K562 (cell line): ENCODE results near the gene CNP. TPM values are rescaled to one million over a fixed set of nuclear protein-coding genes. Genes with fewer than 3 reads are reported as not detected.

Experiments
- ATAC-seq: fragments of 200-7000 bp; cut with Tn5 transposase; 3 replicates; pipeline ENCODE4 v1.9.1; 2020; ENCODE audit warnings: moderate library complexity
- BruUV-seq: library from RNA; stranded (reverse); fragments of 400-500 nt; replicated peaks from 2 replicates; lab custom pipeline; 2021; lab: Mats Ljungman, UMichigan
- CTCF ChIA-PET: fragments of 300-600 bp; formaldehyde crosslinking; extraction: SDS; loops from one replicate; lab custom pipeline; 2021; ENCODE audit warnings: low intra/inter-chr PET ratio; lab: Yijun Ruan, JAX
- POLR2A ChIA-PET: fragments of 300-600, 350-650 bp; sonication (Branson Sonifier 250); formaldehyde crosslinking; extraction: SDS; loops from one replicate; lab custom pipeline; 2021; ENCODE audit warnings: antibody characterized with exemption, inconsistent platforms; lab: Yijun Ruan, JAX
- DNase-seq, 4 experiments: peaks; one replicate each; pipeline versions ENCODE4 v3.0.0 to v3.0.0-alpha.2; 2011 to 2018; ENCODE audit warnings: low spot score in 3 of 4, mixed read lengths in 3 of 4; ENCODE audit errors: extremely low read depth in 1 of 4
- FAIRE-seq: peaks from 2 replicates; lab custom pipeline; 2011; peaks lifted over from hg19 to GRCh38; lab: Jason Lieb, UNC
- H2AFZ ChIP-seq: 2 replicates; pipeline ENCODE4 v1.6.0; 2011; ENCODE audit warnings: low read depth, low read length, control low read depth, inconsistent platforms
- H3K27ac ChIP-seq: fragments of 200-600 bp; 3 replicates; pipeline ENCODE4 v1.8.0; 2011; ENCODE audit warnings: low read depth, mild to moderate bottlenecking, control low read depth, inconsistent platforms, low read length, moderate library complexity, mixed read lengths; ENCODE audit errors: extremely low read depth
- H3K27me3 ChIP-seq, 2 experiments: fragments of 300-600 bp in 1 of 2; 2 replicates in 1 of 2; 3 replicates in 1 of 2; pipeline versions ENCODE4 v1.6.0 to v1.8.0; 2011; ENCODE audit warnings: inconsistent platforms in 2 of 2, low read length in 2 of 2, mild to moderate bottlenecking in 1 of 2, mixed read lengths in 1 of 2, moderate library complexity in 1 of 2; ENCODE audit not compliant: control insufficient read depth in 2 of 2, insufficient read depth in 2 of 2
- H3K36me3 ChIP-seq: fragments of 300-600 bp; 3 replicates; pipeline ENCODE4 v1.8.0; 2011; ENCODE audit warnings: mild to moderate bottlenecking, low read length, inconsistent platforms; ENCODE audit not compliant: control insufficient read depth, insufficient read depth
- H3K4me1 ChIP-seq, 2 experiments: fragments of 200-600 bp in 1 of 2; replicated peaks in 1 of 2; 2 replicates in 1 of 2; 3 replicates in 1 of 2; pipeline versions ENCODE4 v1.5.1 to v1.8.0; 2011; ENCODE audit warnings: inconsistent platforms in 2 of 2, low read length in 2 of 2, mild to moderate bottlenecking in 1 of 2, mixed read lengths in 1 of 2, moderate library complexity in 1 of 2; ENCODE audit not compliant: control insufficient read depth in 2 of 2, insufficient read depth in 2 of 2
- H3K4me2 ChIP-seq: 2 replicates; pipeline ENCODE4 v1.6.1; 2011; ENCODE audit warnings: low read length, control low read depth, inconsistent platforms, mixed read lengths; ENCODE audit not compliant: insufficient read depth
- H3K4me3 ChIP-seq: fragments of 200-600 bp; sonication (generic), shearing (Covaris generic); 2 replicates; pipeline ENCODE4 v1.5.1; 2016; ENCODE audit warnings: control low read depth, inconsistent platforms
- H3K79me2 ChIP-seq: fragments of 200-600 bp; 3 replicates; pipeline ENCODE4 v1.8.0; 2011; ENCODE audit warnings: low read length, inconsistent platforms; ENCODE audit not compliant: control insufficient read depth, insufficient read depth
- H3K9ac ChIP-seq, 2 experiments: 2 replicates each; pipeline versions ENCODE4 v1.6.0 to v1.6.1; 2011; ENCODE audit warnings: low read depth in 2 of 2, low read length in 2 of 2, control low read depth in 1 of 2, inconsistent platforms in 1 of 2, mild to moderate bottlenecking in 1 of 2, mixed read lengths in 1 of 2; ENCODE audit not compliant: insufficient read depth in 1 of 2
- H3K9me1 ChIP-seq: one replicate; pipeline ENCODE4 v1.6.0; 2011; ENCODE audit warnings: inconsistent platforms, mild to moderate bottlenecking, low read length, moderate library complexity; ENCODE audit not compliant: control insufficient read depth, insufficient read depth
- H3K9me3 ChIP-seq: replicated peaks from 2 replicates; pipeline ENCODE4 v1.5.1; 2011; ENCODE audit warnings: low read depth, low read length, inconsistent platforms; ENCODE audit not compliant: control insufficient read depth, insufficient read depth
- H4K20me1 ChIP-seq: replicated peaks from 2 replicates; pipeline ENCODE4 v1.6.1; 2011; ENCODE audit warnings: low read length, inconsistent platforms, mixed read lengths; ENCODE audit not compliant: control insufficient read depth, insufficient read depth
- BCLAF1 ChIP-seq, 2 experiments: fragments of 450-650 bp in 1 of 2; IDR thresholded peaks; 2 replicates each; pipeline ENCODE4 v1.6.1; 2011 to 2017; ENCODE audit warnings: low read depth in 2 of 2, antibody characterized with exemption in 1 of 2, borderline replicate concordance in 1 of 2, low read length in 1 of 2, mild to moderate bottlenecking in 1 of 2, mixed read lengths in 1 of 2; ENCODE audit not compliant: control insufficient read depth in 1 of 2
- CHD1 ChIP-seq: fragments of 200-600 bp; sonication (generic); IDR thresholded peaks from one replicate; pipeline ENCODE4 v1.6.1; 2012; ENCODE audit warnings: mild to moderate bottlenecking, moderate library complexity, low read length, inconsistent platforms
- RBM14 ChIP-seq: fragments of 200-400 bp; formaldehyde crosslinking; IDR thresholded peaks from 2 replicates; pipeline ENCODE4 v1.6.1; 2018; ENCODE audit warnings: low read depth, mild to moderate bottlenecking, low read length, moderate library complexity, borderline replicate concordance; ENCODE audit not compliant: insufficient read depth
- YY1 ChIP-seq, 3 experiments: IDR thresholded peaks; 2 replicates each; pipeline ENCODE4 v1.6.1; 2011; ENCODE audit warnings: low read length in 2 of 3, mild to moderate bottlenecking in 2 of 3, moderate library complexity in 2 of 3, borderline replicate concordance in 1 of 3, control low read depth in 1 of 3, low read depth in 1 of 3; ENCODE audit not compliant: insufficient read depth in 3 of 3, insufficient replicate concordance in 2 of 3, control insufficient read depth in 1 of 3, insufficient read length in 1 of 3; ENCODE audit errors: extremely low read depth in 1 of 3
- ZC3H11A ChIP-seq: IDR thresholded peaks from 2 replicates; pipeline ENCODE4 v1.6.1; 2012; ENCODE audit warnings: low read depth, low read length, improper control_type of control experiment
- ZNF121 ChIP-seq: sonication (generic); formaldehyde crosslinking; conservative IDR thresholded peaks from 2 replicates; pipeline ENCODE4 v1.8.0; 2022; ENCODE audit warnings: missing genetic modification reagents
- ZNF133 ChIP-seq: fragments of 250-450 bp; sonication (Bioruptor Pico); IDR thresholded peaks from 2 replicates; pipeline ENCODE4 v1.4.0; 2020; ENCODE audit warnings: mild to moderate bottlenecking
- ZNF318 ChIP-seq, 2 experiments: fragments of 450-650 bp; IDR thresholded peaks; 2 replicates each; pipeline ENCODE4 v1.6.1; 2016; ENCODE audit warnings: mild to moderate bottlenecking in 2 of 2, borderline replicate concordance in 1 of 2, low read depth in 1 of 2, moderate library complexity in 1 of 2
- WGBS: fragments of 100-300 bp; shearing (Covaris generic); methylation state at CpG from one replicate; pipeline ENCODE4 v1.1.6; 2016; ENCODE audit warnings: low coverage, mixed read lengths; ENCODE audit not compliant: insufficient coverage; ENCODE audit errors: missing lambda C conversion rate; 5-methylcytosine and 5-hydroxymethylcytosine counted together
- in situ Hi-C: fragments of 300-500 bp; cut with MboI; formaldehyde crosslinking; loops from 4 replicates; pipeline ENCODE4 v1.15.0; 2018; ENCODE audit warnings: inconsistent platforms, mixed read lengths
- intact Hi-C: fragments of 100-400 bp; cut with micrococcal nuclease; formaldehyde crosslinking; loops from 2 replicates; pipeline ENCODE4 v1.14.2; 2022
- polyA plus RNA-seq, 8 experiments: library from polyadenylated mRNA; depleted of rRNA in 4 of 8; stranded (reverse) in 5 of 8; unstranded in 3 of 8; fragments of >200 nt; fragmentation: Nextera tagmentation in 2 of 8; fragmentation: Illumina TruSeq in 1 of 8; extraction: Ambion mirVana in 2 of 8; extraction: Trizol in 1 of 8; gene quantifications; 2 replicates each; pipeline versions ENCODE4 v1.2.1 to v1.2.3, GENCODE V29; 2011 to 2014; ENCODE audit warnings: inconsistent platforms in 1 of 8, missing spikeins in 1 of 8
- total RNA-seq, 7 experiments: library from RNA; depleted of rRNA in 6 of 7; stranded (reverse); fragments of >200 nt in 6 of 7; fragmentation: Illumina TruSeq in 2 of 7; extraction: Trizol in 2 of 7; gene quantifications; 2 replicates each; pipeline versions ENCODE4 v1.2.1 to v1.2.3, GENCODE V29; 2011 to 2021; ENCODE audit warnings: low replicate concordance in 1 of 7

CNP gene
- total and polyA plus RNA-seq, 9 of the 15 experiments (the other 6 are each of a cell fraction or from before 2014, with no cell fraction given) = 1.7 to 52.0 (median 29.1) TPM

- Histone ChIP-seq H3K36me3 (no peaks in the 10 kb centered on the region), H3K4me2 (no peak overlapping the region), H3K27me3 (no peaks in the 10 kb centered on the region), H2AFZ (peak overlapping the region; percentile 68; the same call in 1 of the 2 replicates), H3K4me3 (no peak overlapping the region), H3K9ac (peak overlapping the region in 1 of 2 experiments; percentile 65; a peak in 1 of 4 replicates), H3K9me1 (no peaks in the 10 kb centered on the region), H3K79me2 (no peaks in the 10 kb centered on the region), H3K9me3 (no peaks in the 10 kb centered on the region), H3K27ac (no peak overlapping the region), H4K20me1 (no peaks in the 10 kb centered on the region), H3K4me1 (peaks cover 0 to 3% of the 10 kb centered on the region in 2 experiments; a peak in 1 of 5 replicates)
- DNase-seq = no peak
- CTCF ChIA-PET = no interaction called here
- BruUV-seq = no TSS peak
- POLR2A ChIA-PET = interaction anchor here (0.6 to 2.6 kb wide), 4 partner anchors 9 to 14 kb away, joined by 4 to 13 read pairs (median 4); no protein-coding TSS in a partner anchor
- FAIRE-seq = no peak
- no peak for ATAC-seq
- in situ Hi-C loops (no loop called here), intact Hi-C loops (no loop called here)
- WGBS = 60% methylated on average over 11 of the region's 11 CpGs
- TF ChIP-seq BCLAF1 (IDR thresholded peaks at IDR 0.05; ENCODE audit: borderline replicate concordance in 1 of 2, control insufficient read depth in 1 of 2, low read depth in 2 of 2, low read length in 1 of 2) (no peak), CHD1 (no peak), RBM14 (no peak), ZNF133 (CRISPR knock-in tag) (no peak), ZNF318 (IDR thresholded peaks at IDR 0.05; ENCODE audit: borderline replicate concordance in 1 of 2, low read depth in 1 of 2) (no peak), ZC3H11A (no peak), ZNF121 (no peak), YY1 (IDR thresholded peaks at IDR 0.05; ENCODE audit: borderline replicate concordance in 1 of 3, control insufficient read depth in 1 of 3, extremely low read depth in 1 of 3, insufficient read depth in 3 of 3, insufficient read length in 1 of 3, insufficient replicate concordance in 2 of 3, low read depth in 1 of 3, low read length in 2 of 3) (no peak)
Observed at GRCh38 chr17:41948762-41949460, 17.7 kb upstream of the CNP start.
